ENCODE measurements around the gene RNF215. TPM values are rescaled to one million over a fixed set of nuclear protein-coding genes. Genes with fewer than 3 reads are reported as not detected.

RNF215 gene
- total RNA-seq, 3 donors from 2014 or later (not counting 1 experiment from before 2014, with no cell fraction given), result 7.5 to 9.8 (median 9.5) TPM

DNA sequence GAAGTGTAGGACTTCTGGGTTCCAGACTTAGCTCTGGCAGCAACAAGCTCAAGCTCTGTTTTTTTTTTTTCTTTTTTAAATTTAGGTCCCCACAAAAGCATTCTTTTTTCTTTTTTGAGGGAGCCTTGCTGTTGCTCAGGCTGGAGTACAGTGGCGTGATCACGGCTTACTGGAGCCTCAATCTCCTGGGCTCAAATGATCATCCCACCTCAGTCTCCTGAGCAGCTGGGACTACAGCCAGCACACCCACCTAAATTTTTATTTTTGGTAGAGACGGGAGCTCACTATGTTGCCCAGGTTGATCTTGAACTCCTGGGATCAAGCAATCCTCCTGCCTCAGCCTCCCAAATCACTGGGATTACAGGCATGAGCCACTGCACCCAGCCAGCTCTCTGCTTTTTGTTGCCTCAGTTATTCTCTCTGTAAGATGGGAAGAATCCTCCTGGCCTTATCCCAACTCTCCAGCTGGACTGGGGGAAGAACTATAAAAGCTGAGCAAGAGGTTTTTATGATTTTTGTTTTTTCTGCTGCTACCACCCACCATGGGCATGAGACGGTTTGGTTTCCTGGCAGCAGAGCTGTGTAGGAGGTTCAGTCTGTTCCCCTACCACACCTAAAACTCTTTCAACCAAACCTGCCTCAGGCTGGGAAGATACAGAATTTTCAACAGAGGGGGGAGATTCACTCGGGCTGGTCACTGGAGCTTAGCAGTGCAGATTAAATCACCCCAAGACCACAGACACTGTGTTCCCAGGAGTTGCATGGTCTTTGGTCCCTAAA, 26.7 kb upstream of the RNF215 start:
- no peak for TF ChIP-seq CTCF (IDR thresholded peaks at IDR 0.05)
- no peaks in the 10 kb centered on the region for H3K36me3 Mint-ChIP-seq
- WGBS (ENCODE audit: insufficient coverage), result 87% methylated on average over 4 of the region's 5 CpGs
- ATAC-seq (no peak), DNase-seq (no peak)
- no peaks in the 10 kb centered on the region for H3K27me3 ChIP-seq (ENCODE audit: control insufficient read depth, insufficient read depth, low read length)
- H3K9me3 Mint-ChIP-seq, result no peaks in the 10 kb centered on the region
- H3K4me1 Mint-ChIP-seq, result no peaks in the 10 kb centered on the region
- intact Hi-C loops (cut with micrococcal nuclease), result no loop called here
- no peaks in the 10 kb centered on the region for H3K4me1 ChIP-seq (ENCODE audit: control insufficient read depth, insufficient read depth, low read length)
- H3K4me3 Mint-ChIP-seq, result no peak overlapping the region
- H3K4me3 ChIP-seq (ENCODE audit: low read length), result no peak overlapping the region
- no peak overlapping the region for H3K27ac Mint-ChIP-seq
- H3K36me3 ChIP-seq (ENCODE audit: control insufficient read depth, insufficient read depth, low read length), result peaks cover 7% of the 10 kb centered on the region
- H3K27ac ChIP-seq (ENCODE audit: low read length), result no peak overlapping the region
- no peaks in the 10 kb centered on the region for H3K27me3 Mint-ChIP-seq (ENCODE audit: low read depth in 2 of 2)
- H3K9me3 ChIP-seq (ENCODE audit: control insufficient read depth, insufficient read depth, low read length), result no peaks in the 10 kb centered on the region

GRCh38 chr22:30413001-30413400, 25.8 kb upstream of the RNF215 start:
- no peaks in the 10 kb centered on the region for H3K9me3 Mint-ChIP-seq
- no peaks in the 10 kb centered on the region for H3K36me3 Mint-ChIP-seq
- no peaks in the 10 kb centered on the region for H3K4me1 Mint-ChIP-seq
- ATAC-seq (no peak), DNase-seq (no peak)
- Histone ChIP-seq H3K27ac (ENCODE audit: low read length) (no peak overlapping the region), H3K9me3 (ENCODE audit: control insufficient read depth, insufficient read depth, low read length) (no peaks in the 10 kb centered on the region), H3K4me1 (ENCODE audit: control insufficient read depth, insufficient read depth, low read length) (no peaks in the 10 kb centered on the region), H3K27me3 (ENCODE audit: control insufficient read depth, insufficient read depth, low read length) (no peaks in the 10 kb centered on the region), H3K4me3 (ENCODE audit: low read length) (no peak overlapping the region), H3K36me3 (ENCODE audit: control insufficient read depth, insufficient read depth, low read length) (peaks cover 4% of the 10 kb centered on the region)
- intact Hi-C loops (cut with micrococcal nuclease), result no loop called here
- H3K4me3 Mint-ChIP-seq, result no peak overlapping the region
- no peaks in the 10 kb centered on the region for H3K27me3 Mint-ChIP-seq (ENCODE audit: low read depth in 2 of 2)
- no peak for TF ChIP-seq CTCF (IDR thresholded peaks at IDR 0.05)
- WGBS (ENCODE audit: insufficient coverage), result 96% methylated on average over 4 of the region's 4 CpGs
- H3K27ac Mint-ChIP-seq, result no peak overlapping the region

- DNase-seq (no peak), ATAC-seq (no peak)
- no peaks in the 10 kb centered on the region for H3K36me3 Mint-ChIP-seq
- no peaks in the 10 kb centered on the region for H3K4me1 ChIP-seq (ENCODE audit: control insufficient read depth, insufficient read depth, low read length)
- H3K27me3 ChIP-seq (ENCODE audit: control insufficient read depth, insufficient read depth, low read length), result no peaks in the 10 kb centered on the region
- no peak overlapping the region for H3K4me3 ChIP-seq (ENCODE audit: low read length)
- H3K36me3 ChIP-seq (ENCODE audit: control insufficient read depth, insufficient read depth, low read length), result peaks cover 4% of the 10 kb centered on the region
- no peak overlapping the region for H3K27ac ChIP-seq (ENCODE audit: low read length)
- intact Hi-C loops (cut with micrococcal nuclease), result no loop called here
- H3K4me1 Mint-ChIP-seq, result no peaks in the 10 kb centered on the region
- WGBS (ENCODE audit: insufficient coverage), result 89% methylated on average over 3 of the region's 3 CpGs
- H3K27me3 Mint-ChIP-seq (ENCODE audit: low read depth in 2 of 2), result no peaks in the 10 kb centered on the region
- no peak overlapping the region for H3K4me3 Mint-ChIP-seq
- no peak for TF ChIP-seq CTCF (IDR thresholded peaks at IDR 0.05)
- H3K27ac Mint-ChIP-seq, result no peak overlapping the region
- H3K9me3 ChIP-seq (ENCODE audit: control insufficient read depth, insufficient read depth, low read length), result no peaks in the 10 kb centered on the region
- no peaks in the 10 kb centered on the region for H3K9me3 Mint-ChIP-seq
These were observed 24.6 kb upstream of the RNF215 start for GRCh38 chr22:30411780-30412179.
